ENCODE data around the gene RNF123. TPM values are rescaled to one million over a fixed set of nuclear protein-coding genes. Genes with fewer than 3 reads are reported as not detected.
A peak's percentile ranks its signal among the peaks of the same experiment; 100 is the strongest.
"Not testable (repeated sequence)": the region's sequence is repeated elsewhere in the genome, so short reads cannot be mapped to it uniquely, and the experiment has no call there.

The RNF123 gene
- total RNA-seq, 1 donor from 2014 or later = 31.3 TPM

DNA sequence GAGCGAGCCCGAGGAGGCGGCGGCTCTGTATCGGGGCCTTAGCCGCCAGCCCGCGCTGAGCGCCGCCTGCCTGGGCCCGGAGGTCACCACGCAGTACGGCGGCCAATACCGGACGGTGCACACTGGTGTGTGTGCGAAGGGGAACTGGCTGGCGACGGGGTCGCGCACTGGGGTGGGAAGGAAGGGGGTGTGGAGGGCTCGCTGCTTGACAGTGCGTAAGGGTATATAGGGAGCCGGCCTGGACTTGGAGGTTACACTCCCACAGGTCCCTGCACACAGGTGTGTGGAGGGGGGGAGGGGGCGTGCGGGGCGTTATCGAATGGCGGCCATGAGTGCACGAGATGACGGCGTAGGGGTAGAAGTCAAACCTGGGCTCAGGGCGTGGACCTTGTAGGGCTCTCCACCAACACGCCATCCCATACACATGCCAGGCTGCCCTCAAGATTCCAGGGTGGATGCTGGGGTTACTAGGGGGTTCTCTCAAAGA lies 14.8 kb upstream of the RNF123 start:
- H3K27ac ChIP-seq (ENCODE audit: low read depth, low read length) = peak overlapping the region; percentile 93
- no peaks in the 10 kb centered on the region for H3K9me3 ChIP-seq (ENCODE audit: control insufficient read depth in 3 of 3, low read length in 3 of 3)

DNA sequence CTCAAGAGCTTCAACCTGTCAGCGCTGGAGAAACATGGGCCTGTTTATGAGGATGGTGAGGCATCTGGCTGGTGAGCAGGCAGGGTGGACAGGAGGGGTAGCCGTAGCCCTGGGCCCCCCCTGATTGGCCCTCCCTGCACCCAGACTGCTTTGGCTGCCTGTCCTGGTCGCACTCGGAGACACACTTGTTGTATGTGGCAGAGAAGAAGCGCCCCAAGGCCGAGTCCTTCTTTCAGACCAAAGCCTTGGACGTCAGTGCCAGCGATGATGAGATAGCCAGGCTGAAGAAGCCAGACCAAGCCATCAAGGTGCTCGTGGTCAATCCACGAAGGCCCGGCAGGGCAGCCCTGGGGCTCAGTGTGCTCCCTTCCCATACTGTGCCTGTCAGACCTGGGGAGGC lies 13.4 kb upstream of the RNF123 start:
- no peak overlapping the region for H3K27ac ChIP-seq (ENCODE audit: low read depth, low read length)
- H3K9ac ChIP-seq (ENCODE audit: low read depth in 1 of 3, low read length in 3 of 3) = no peak overlapping the region
- peaks cover 53 to 57% (median 55%) of the 10 kb centered on the region in 3 donors for H3K36me3 ChIP-seq (ENCODE audit: control insufficient read depth in 3 of 3, insufficient read depth in 3 of 3, low read length in 3 of 3)
- H3K9me3 ChIP-seq (ENCODE audit: control insufficient read depth in 3 of 3, low read length in 3 of 3) = no peaks in the 10 kb centered on the region
- no peaks in the 10 kb centered on the region for H3K27me3 ChIP-seq (ENCODE audit: control insufficient read depth in 3 of 3, insufficient read depth in 3 of 3, low read length in 3 of 3)
- peaks cover 16 to 46% (median 18%) of the 10 kb centered on the region in 3 donors for H3K4me1 ChIP-seq (ENCODE audit: control insufficient read depth in 3 of 3, insufficient read depth in 3 of 3, low read length in 3 of 3)
- no peak overlapping the region for H3K4me3 ChIP-seq (ENCODE audit: low read length in 3 of 3)

More for the DNA sequence above, 14.8 kb upstream of the RNF123 start:
- Histone ChIP-seq H3K4me1 (ENCODE audit: control insufficient read depth in 3 of 3, insufficient read depth in 3 of 3, low read length in 3 of 3) (peaks cover 16 to 37% (median 18%) of the 10 kb centered on the region in 3 donors), H3K9ac (ENCODE audit: low read depth in 1 of 3, low read length in 3 of 3) (peak overlapping the region; percentile 77 to 92 (median 85)), H3K27me3 (ENCODE audit: control insufficient read depth in 3 of 3, insufficient read depth in 3 of 3, low read length in 3 of 3) (peaks cover 0 to under 1% (median 0%) of the 10 kb centered on the region in 3 donors), H3K4me3 (ENCODE audit: low read length in 3 of 3) (peak overlapping the region; percentile 78 to 95 (median 91)), H3K36me3 (ENCODE audit: control insufficient read depth in 3 of 3, insufficient read depth in 3 of 3, low read length in 3 of 3) (peaks cover 40 to 43% (median 41%) of the 10 kb centered on the region in 3 donors)

DNA sequence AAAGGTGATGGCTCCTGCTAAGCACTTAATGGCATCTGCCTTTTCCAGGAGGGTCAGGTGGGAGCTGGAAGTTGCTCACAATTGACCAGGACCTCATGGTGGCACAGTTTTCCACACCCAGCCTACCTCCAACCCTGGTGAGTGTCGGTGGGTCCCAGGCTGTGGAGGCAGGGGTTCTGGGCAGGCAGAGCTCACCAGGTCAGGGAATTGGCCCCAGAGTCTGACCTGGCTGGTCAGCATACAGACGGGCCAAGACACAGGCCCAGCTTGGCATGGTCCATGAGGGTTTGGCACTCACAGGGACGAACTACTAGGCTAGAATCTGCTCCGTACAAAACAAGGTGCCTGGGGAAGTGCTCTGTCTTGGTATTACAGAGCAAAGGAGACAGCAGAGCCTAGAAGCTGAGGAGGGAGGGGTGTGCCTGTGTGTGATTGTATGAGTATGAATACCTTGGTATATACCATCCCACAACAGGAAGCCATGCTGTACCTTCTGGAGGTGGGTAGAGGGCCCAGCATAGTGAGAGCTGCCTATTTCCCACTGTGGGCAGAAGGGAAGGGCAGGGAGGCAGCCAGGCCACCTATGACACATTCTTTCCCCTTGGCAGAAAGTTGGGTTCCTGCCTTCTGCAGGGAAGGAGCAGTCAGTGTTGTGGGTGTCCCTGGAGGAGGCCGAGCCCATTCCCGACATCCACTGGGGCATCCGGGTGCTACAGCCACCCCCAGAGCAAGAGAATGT lies 8.7 kb upstream of the RNF123 start:
- Histone ChIP-seq H3K27me3 (ENCODE audit: control insufficient read depth in 3 of 3, insufficient read depth in 3 of 3, low read length in 3 of 3) (no peaks in the 10 kb centered on the region), H3K9me3 (ENCODE audit: control insufficient read depth in 3 of 3, low read length in 3 of 3) (no peaks in the 10 kb centered on the region), H3K9ac (ENCODE audit: low read depth in 1 of 3, low read length in 3 of 3) (no peak overlapping the region), H3K4me3 (ENCODE audit: low read length in 3 of 3) (no peak overlapping the region), H3K4me1 (ENCODE audit: control insufficient read depth in 3 of 3, insufficient read depth in 3 of 3, low read length in 3 of 3) (peaks cover 0 to 18% (median 0%) of the 10 kb centered on the region in 3 donors), H3K36me3 (ENCODE audit: control insufficient read depth in 3 of 3, insufficient read depth in 3 of 3, low read length in 3 of 3) (peaks cover 85 to 87% (median 86%) of the 10 kb centered on the region in 3 donors), H3K27ac (ENCODE audit: low read depth, low read length) (no peak overlapping the region)

DNA sequence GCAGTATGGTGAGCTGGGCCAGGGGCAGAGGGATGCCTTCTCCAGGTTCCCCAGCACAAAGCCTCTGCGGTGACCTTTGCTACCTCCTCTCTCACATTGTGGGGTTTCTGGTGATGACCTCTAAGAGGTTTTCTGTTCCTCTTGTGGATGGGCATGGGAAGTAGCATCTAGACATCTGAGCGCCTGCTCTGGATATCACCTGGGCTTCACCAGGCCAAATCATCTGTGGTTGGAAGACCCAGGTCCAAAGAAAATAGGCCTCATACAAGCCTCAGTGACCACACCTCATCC lies 8.2 kb upstream of the RNF123 start:
- Histone ChIP-seq H3K27me3 (ENCODE audit: control insufficient read depth in 3 of 3, insufficient read depth in 3 of 3, low read length in 3 of 3) (no peaks in the 10 kb centered on the region), H3K4me1 (ENCODE audit: control insufficient read depth in 3 of 3, insufficient read depth in 3 of 3, low read length in 3 of 3) (peaks cover 0 to 16% (median 0%) of the 10 kb centered on the region in 3 donors), H3K9me3 (ENCODE audit: control insufficient read depth in 3 of 3, low read length in 3 of 3) (no peaks in the 10 kb centered on the region), H3K27ac (ENCODE audit: low read depth, low read length) (no peak overlapping the region), H3K36me3 (ENCODE audit: control insufficient read depth in 3 of 3, insufficient read depth in 3 of 3, low read length in 3 of 3) (peaks cover 80 to 82% (median 81%) of the 10 kb centered on the region in 3 donors), H3K4me3 (ENCODE audit: low read length in 3 of 3) (no peak overlapping the region), H3K9ac (ENCODE audit: low read depth in 1 of 3, low read length in 3 of 3) (no peak overlapping the region)

DNA sequence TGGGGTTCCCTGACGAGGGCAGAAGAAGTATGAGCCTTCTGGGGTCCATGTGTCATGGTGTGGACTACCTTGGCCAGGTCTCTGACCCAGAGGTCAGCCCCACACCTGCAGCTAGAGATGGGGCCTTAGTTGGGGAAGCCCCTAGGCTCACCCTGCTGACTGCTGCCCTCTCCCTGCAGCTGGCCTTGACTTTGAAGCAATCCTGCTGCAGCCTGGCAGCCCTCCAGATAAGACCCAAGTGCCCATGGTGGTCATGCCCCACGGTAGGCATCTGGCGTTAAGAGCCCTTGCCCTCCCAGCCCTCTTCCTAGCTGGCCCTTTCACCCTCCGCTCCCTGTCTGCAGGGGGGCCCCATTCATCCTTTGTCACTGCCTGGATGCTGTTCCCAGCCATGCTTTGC lies 7.8 kb upstream of the RNF123 start:
- Histone ChIP-seq H3K9me3 (ENCODE audit: control insufficient read depth in 3 of 3, low read length in 3 of 3) (no peaks in the 10 kb centered on the region), H3K9ac (ENCODE audit: low read depth in 1 of 3, low read length in 3 of 3) (no peak overlapping the region), H3K36me3 (ENCODE audit: control insufficient read depth in 3 of 3, insufficient read depth in 3 of 3, low read length in 3 of 3) (peaks cover 76 to 78% (median 77%) of the 10 kb centered on the region in 3 donors), H3K4me1 (ENCODE audit: control insufficient read depth in 3 of 3, insufficient read depth in 3 of 3, low read length in 3 of 3) (peaks cover 0 to 13% (median 3%) of the 10 kb centered on the region in 3 donors), H3K27me3 (ENCODE audit: control insufficient read depth in 3 of 3, insufficient read depth in 3 of 3, low read length in 3 of 3) (no peaks in the 10 kb centered on the region), H3K4me3 (ENCODE audit: low read length in 3 of 3) (no peak overlapping the region), H3K27ac (ENCODE audit: low read depth, low read length) (no peak overlapping the region)

DNA sequence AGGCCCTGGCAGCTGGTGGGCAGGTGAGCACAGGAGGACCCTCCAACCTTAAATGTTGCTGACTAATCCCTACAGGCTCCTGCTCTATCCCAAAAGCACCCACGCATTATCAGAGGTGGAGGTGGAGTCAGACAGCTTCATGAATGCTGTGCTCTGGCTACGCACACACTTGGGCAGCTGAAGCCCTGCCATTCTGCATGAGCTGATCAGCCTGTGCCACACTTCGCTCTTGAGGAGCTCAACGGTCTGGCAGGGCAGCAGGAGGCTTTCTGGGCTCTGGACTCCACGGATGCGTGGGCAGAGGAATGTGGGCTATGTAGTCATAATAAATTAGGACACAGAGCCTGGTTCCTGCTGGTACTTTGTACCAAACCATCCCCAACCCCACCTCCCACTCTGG lies 6.2 kb upstream of the RNF123 start:
- Histone ChIP-seq H3K4me1 (ENCODE audit: control insufficient read depth in 3 of 3, insufficient read depth in 3 of 3, low read length in 3 of 3) (peaks cover 4 to 20% (median 13%) of the 10 kb centered on the region in 3 donors), H3K36me3 (ENCODE audit: control insufficient read depth in 3 of 3, insufficient read depth in 3 of 3, low read length in 3 of 3) (peaks cover 60 to 63% (median 61%) of the 10 kb centered on the region in 3 donors), H3K9ac (ENCODE audit: low read depth in 1 of 3, low read length in 3 of 3) (no peak overlapping the region), H3K27me3 (ENCODE audit: control insufficient read depth in 3 of 3, insufficient read depth in 3 of 3, low read length in 3 of 3) (no peaks in the 10 kb centered on the region), H3K4me3 (ENCODE audit: low read length in 3 of 3) (no peak overlapping the region), H3K27ac (ENCODE audit: low read depth, low read length) (no peak overlapping the region), H3K9me3 (ENCODE audit: control insufficient read depth in 3 of 3, low read length in 3 of 3) (no peaks in the 10 kb centered on the region)

DNA sequence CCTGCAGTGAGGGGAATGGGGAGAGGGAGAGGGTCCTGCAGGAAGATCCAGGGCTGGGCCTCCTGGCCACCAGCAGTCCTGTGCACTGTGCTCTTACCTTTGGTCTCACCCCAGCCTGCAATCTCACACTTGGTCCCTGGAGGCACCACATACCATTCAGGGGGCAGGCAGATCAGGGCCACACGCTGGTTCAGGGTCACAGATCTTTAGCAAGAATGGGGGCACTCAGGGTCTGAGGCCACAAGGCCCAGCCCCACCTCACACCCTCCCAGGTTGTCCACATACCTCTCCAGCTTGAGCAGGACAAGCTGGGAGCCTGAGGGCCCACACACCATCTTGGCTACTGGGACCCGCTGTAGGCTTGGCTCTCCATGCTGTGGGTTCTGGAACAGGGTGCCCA lies 4.9 kb upstream of the RNF123 start:
- not testable (repeated sequence) for H3K9ac ChIP-seq (ENCODE audit: low read depth in 1 of 3, low read length in 3 of 3); H3K27me3 ChIP-seq (ENCODE audit: control insufficient read depth in 3 of 3, insufficient read depth in 3 of 3, low read length in 3 of 3); H3K9me3 ChIP-seq (ENCODE audit: control insufficient read depth in 3 of 3, low read length in 3 of 3); H3K4me3 ChIP-seq (ENCODE audit: low read length in 3 of 3); H3K27ac ChIP-seq (ENCODE audit: low read depth, low read length)
- Histone ChIP-seq H3K4me1 (ENCODE audit: control insufficient read depth in 3 of 3, insufficient read depth in 3 of 3, low read length in 3 of 3) (peaks cover 10 to 30% (median 23%) of the 10 kb centered on the region in 3 donors), H3K36me3 (ENCODE audit: control insufficient read depth in 3 of 3, insufficient read depth in 3 of 3, low read length in 3 of 3) (peaks cover 47 to 50% (median 48%) of the 10 kb centered on the region in 3 donors)

DNA sequence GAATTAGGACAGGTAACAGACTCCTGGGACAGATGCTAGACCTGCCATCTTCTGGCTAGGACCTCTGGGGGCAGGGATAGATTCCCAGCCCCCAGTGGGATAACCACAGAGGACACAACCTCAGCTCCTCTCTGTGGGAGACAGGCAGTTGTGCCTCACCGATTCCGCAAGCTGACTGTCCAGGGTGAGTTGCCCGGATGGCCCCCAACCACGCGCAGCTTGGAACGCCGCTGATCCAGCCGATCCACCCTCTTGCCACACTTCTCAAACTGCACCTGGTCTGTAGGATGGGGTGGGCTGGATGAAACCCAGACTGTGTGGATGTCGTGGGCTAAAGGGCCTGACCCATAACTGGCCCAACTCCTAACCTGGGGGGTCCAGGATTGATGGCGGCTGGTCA lies 4.3 kb upstream of the RNF123 start:
- Histone ChIP-seq H3K36me3 (ENCODE audit: control insufficient read depth in 3 of 3, insufficient read depth in 3 of 3, low read length in 3 of 3) (peaks cover 41 to 44% (median 41%) of the 10 kb centered on the region in 3 donors), H3K4me1 (ENCODE audit: control insufficient read depth in 3 of 3, insufficient read depth in 3 of 3, low read length in 3 of 3) (peaks cover 14 to 32% (median 23%) of the 10 kb centered on the region in 3 donors)
- not testable (repeated sequence) for H3K9ac ChIP-seq (ENCODE audit: low read depth in 1 of 3, low read length in 3 of 3); H3K9me3 ChIP-seq (ENCODE audit: control insufficient read depth in 3 of 3, low read length in 3 of 3); H3K27me3 ChIP-seq (ENCODE audit: control insufficient read depth in 3 of 3, insufficient read depth in 3 of 3, low read length in 3 of 3); H3K4me3 ChIP-seq (ENCODE audit: low read length in 3 of 3); H3K27ac ChIP-seq (ENCODE audit: low read depth, low read length)

DNA sequence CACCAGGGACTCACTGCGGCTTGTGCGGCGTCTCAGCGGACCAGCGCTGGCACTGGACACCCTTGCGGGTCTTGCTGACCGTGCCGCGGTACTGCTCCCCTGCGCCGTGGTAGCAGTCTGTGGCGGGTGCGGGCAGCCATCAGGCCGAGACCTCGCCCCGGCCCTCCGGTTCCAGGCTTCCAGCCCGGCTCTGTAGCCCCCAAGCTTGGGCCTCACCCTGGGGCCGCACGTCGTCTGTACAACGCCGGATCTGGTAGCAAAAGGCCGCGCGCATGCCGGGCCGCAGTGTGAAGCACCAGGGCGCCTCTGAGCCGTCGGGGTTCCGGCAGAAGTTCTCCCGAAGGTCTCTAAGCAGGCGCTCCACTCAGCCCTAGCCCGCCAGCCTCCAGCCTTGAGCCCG lies 3.5 kb upstream of the RNF123 start:
- peaks cover 21 to 32% (median 29%) of the 10 kb centered on the region in 3 donors for H3K4me1 ChIP-seq (ENCODE audit: control insufficient read depth in 3 of 3, insufficient read depth in 3 of 3, low read length in 3 of 3)
- H3K4me3 ChIP-seq (ENCODE audit: low read length in 3 of 3); H3K9ac ChIP-seq (ENCODE audit: low read depth in 1 of 3, low read length in 3 of 3); H3K27ac ChIP-seq (ENCODE audit: low read depth, low read length); H3K27me3 ChIP-seq (ENCODE audit: control insufficient read depth in 3 of 3, insufficient read depth in 3 of 3, low read length in 3 of 3); H3K9me3 ChIP-seq (ENCODE audit: control insufficient read depth in 3 of 3, low read length in 3 of 3): not testable (repeated sequence)
- peaks cover 33 to 37% (median 34%) of the 10 kb centered on the region in 3 donors for H3K36me3 ChIP-seq (ENCODE audit: control insufficient read depth in 3 of 3, insufficient read depth in 3 of 3, low read length in 3 of 3)

DNA sequence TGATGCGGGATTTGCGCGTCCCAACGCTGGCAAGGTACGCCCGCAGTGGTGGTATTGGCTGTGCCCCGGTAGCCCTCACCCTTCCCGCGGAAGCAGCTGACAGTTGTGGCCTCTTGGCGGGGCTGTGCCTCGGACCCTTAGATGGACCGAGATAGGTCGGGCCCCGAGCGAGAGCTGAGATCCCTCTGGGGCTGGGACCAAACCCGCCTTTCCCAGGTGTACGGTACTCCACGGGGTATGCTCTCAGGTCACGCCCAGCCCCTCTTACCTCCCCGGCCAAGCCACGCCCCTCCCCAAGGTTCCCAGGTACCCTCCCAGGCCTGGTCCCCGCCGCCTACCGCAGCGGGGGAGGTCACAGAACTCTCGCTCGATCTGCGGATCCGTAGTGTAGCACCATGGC lies 3.0 kb upstream of the RNF123 start:
- H3K36me3 ChIP-seq (ENCODE audit: control insufficient read depth in 3 of 3, insufficient read depth in 3 of 3, low read length in 3 of 3) = peaks cover 28 to 32% (median 29%) of the 10 kb centered on the region in 3 donors
- peak overlapping the region; percentile 35 to 38 (median 36) for H3K4me3 ChIP-seq (ENCODE audit: low read length in 3 of 3)
- peak overlapping the region in 1 of 3 donors; percentile 45 for H3K9ac ChIP-seq (ENCODE audit: low read depth in 1 of 3, low read length in 3 of 3)
- not testable (repeated sequence) for H3K9me3 ChIP-seq (ENCODE audit: control insufficient read depth in 3 of 3, low read length in 3 of 3); H3K27ac ChIP-seq (ENCODE audit: low read depth, low read length); H3K27me3 ChIP-seq (ENCODE audit: control insufficient read depth in 3 of 3, insufficient read depth in 3 of 3, low read length in 3 of 3)
- peaks cover 26 to 36% (median 34%) of the 10 kb centered on the region in 3 donors for H3K4me1 ChIP-seq (ENCODE audit: control insufficient read depth in 3 of 3, insufficient read depth in 3 of 3, low read length in 3 of 3)

All from skeletal muscle tissue (tissue), 4 donors.